GM23338 (cell line): ENCODE results near the gene LUZP2. TPM values are rescaled to one million over a fixed set of nuclear protein-coding genes. Genes with fewer than 3 reads are reported as not detected.

Experiments
- ATAC-seq: fragments of 200-7000 bp; cut with Tn5 transposase; 3 replicates; pipeline ENCODE4 v1.9.1; 2020
- DNase-seq: peaks from one replicate; pipeline ENCODE4 v3.0.0-alpha.2; 2015; ENCODE audit warnings: low spot score
- H2AFZ ChIP-seq: fragments of 200-600 bp; sonication (generic); 2 replicates; pipeline ENCODE4 v1.8.0; 2016; ENCODE audit warnings: antibody characterized with exemption, mild to moderate bottlenecking, moderate library complexity
- H3F3A ChIP-seq: fragments of 200-600 bp; sonication (generic); replicated peaks from 2 replicates; pipeline ENCODE4 v1.8.0; 2017; ENCODE audit warnings: antibody characterized with exemption, mixed run types, low read depth
- H3K27ac ChIP-seq: fragments of 200-600 bp; sonication (generic); 2 replicates; pipeline ENCODE4 v1.6.1; 2016; ENCODE audit warnings: low read depth
- H3K27me3 ChIP-seq: fragments of 200-600 bp; sonication (generic); 2 replicates; pipeline ENCODE4 v1.8.0; 2016; ENCODE audit warnings: mild to moderate bottlenecking, mixed run types, moderate library complexity; ENCODE audit not compliant: insufficient read depth
- H3K36me3 ChIP-seq: fragments of 200-600 bp; sonication (generic); 2 replicates; pipeline ENCODE4 v1.8.0; 2016; ENCODE audit warnings: mild to moderate bottlenecking; ENCODE audit not compliant: insufficient read depth
- H3K4me1 ChIP-seq: fragments of 200-600 bp; sonication (generic); 2 replicates; pipeline ENCODE4 v1.8.0; 2016; ENCODE audit warnings: mild to moderate bottlenecking, moderate library complexity; ENCODE audit not compliant: insufficient read depth
- H3K4me2 ChIP-seq: fragments of 200-600 bp; sonication (generic); 2 replicates; pipeline ENCODE4 v1.7.1; 2017; ENCODE audit warnings: mixed run types
- H3K4me3 ChIP-seq: fragments of 200-600 bp; sonication (generic); 2 replicates; pipeline ENCODE4 v1.6.1; 2016; ENCODE audit warnings: mixed run types
- H3K79me2 ChIP-seq: fragments of 200-600 bp; sonication (generic); replicated peaks from 2 replicates; pipeline ENCODE4 v1.8.0; 2017; ENCODE audit warnings: mild to moderate bottlenecking; ENCODE audit not compliant: insufficient read depth
- H3K9me2 ChIP-seq: fragments of 200-600 bp; sonication (generic); 2 replicates; pipeline ENCODE4 v1.8.0; 2017; ENCODE audit not compliant: insufficient read depth
- H4K20me1 ChIP-seq: fragments of 200-600 bp; sonication (generic); replicated peaks from 2 replicates; pipeline ENCODE4 v1.8.0; 2017; ENCODE audit warnings: mild to moderate bottlenecking; ENCODE audit not compliant: insufficient read depth
- H3K27ac Mint-ChIP-seq: 2 replicates; pipeline ENCODE4 v1.8.0; 2020; ENCODE audit warnings: inconsistent platforms, mild to moderate bottlenecking, moderate library complexity, mixed read lengths
- H3K27me3 Mint-ChIP-seq: 3 replicates; pipeline ENCODE4 v1.8.0; 2022; ENCODE audit warnings: low read depth, mild to moderate bottlenecking, moderate library complexity, mixed read lengths, inconsistent platforms; ENCODE audit not compliant: insufficient read depth, poor library complexity
- H3K36me3 Mint-ChIP-seq: 3 replicates; pipeline ENCODE4 v1.8.0; 2021; ENCODE audit warnings: low read depth, mild to moderate bottlenecking, inconsistent platforms, moderate library complexity, mixed read lengths
- H3K4me1 Mint-ChIP-seq: 3 replicates; pipeline ENCODE4 v1.8.0; 2020; ENCODE audit warnings: mild to moderate bottlenecking, inconsistent platforms, mixed read lengths
- H3K4me3 Mint-ChIP-seq: 3 replicates; pipeline ENCODE4 v1.8.0; 2021; ENCODE audit warnings: moderate library complexity, mild to moderate bottlenecking, inconsistent platforms, mixed read lengths
- H3K9me3 Mint-ChIP-seq: 3 replicates; pipeline ENCODE4 v1.8.0; 2020; ENCODE audit warnings: moderate library complexity, mild to moderate bottlenecking, inconsistent platforms, mixed read lengths
- CREB1 ChIP-seq: fragments of 250-450 bp; sonication (Bioruptor Pico); IDR thresholded peaks from 2 replicates; pipeline ENCODE4 v1.5.0; 2020; ENCODE audit warnings: low read depth, mild to moderate bottlenecking, moderate library complexity
- ETS1 ChIP-seq: IDR thresholded peaks from 2 replicates; pipeline ENCODE4 v1.6.1; 2016; ENCODE audit warnings: antibody characterized with exemption
- EZH2 ChIP-seq: fragments of 200-600 bp; sonication (generic); IDR thresholded peaks from one replicate; pipeline ENCODE4 v1.8.0; 2017; ENCODE audit warnings: antibody characterized with exemption, mild to moderate bottlenecking, low read depth; ENCODE audit not compliant: unreplicated experiment
- EZH2phosphoT487 ChIP-seq: fragments of 200-600 bp; sonication (generic); IDR thresholded peaks from one replicate; pipeline ENCODE4 v1.8.1; 2018; ENCODE audit warnings: antibody characterized with exemption; ENCODE audit not compliant: unreplicated experiment
- JUNB ChIP-seq: IDR thresholded peaks from one replicate; pipeline ENCODE4 v1.6.1; 2016; ENCODE audit warnings: antibody characterized with exemption; ENCODE audit not compliant: unreplicated experiment
- NANOG ChIP-seq: IDR thresholded peaks from 2 replicates; pipeline ENCODE4 v1.6.1; 2016; ENCODE audit warnings: antibody characterized with exemption, borderline replicate concordance
- REST ChIP-seq: IDR thresholded peaks from one replicate; pipeline ENCODE4 v1.6.1; 2018; ENCODE audit warnings: antibody characterized with exemption; ENCODE audit not compliant: unreplicated experiment
- STAT1 ChIP-seq: IDR thresholded peaks from one replicate; pipeline ENCODE4 v1.6.1; 2016; ENCODE audit warnings: antibody characterized with exemption; ENCODE audit not compliant: unreplicated experiment
- ZNF114 ChIP-seq: fragments of 250-450 bp; sonication (Bioruptor Pico); IDR thresholded peaks from 2 replicates; pipeline ENCODE4 v1.5.0; 2020; ENCODE audit warnings: mild to moderate bottlenecking, moderate library complexity
- ZNF331 ChIP-seq: fragments of 250-450 bp; sonication (Bioruptor Pico); IDR thresholded peaks from 2 replicates; pipeline ENCODE4 v1.5.0; 2020; ENCODE audit warnings: low read depth, mild to moderate bottlenecking, moderate library complexity
- ZNF462 ChIP-seq: fragments of 250-450 bp; sonication (Bioruptor Pico); IDR thresholded peaks from 2 replicates; pipeline ENCODE4 v1.5.0; 2020; ENCODE audit warnings: mild to moderate bottlenecking, moderate library complexity
- polyA plus RNA-seq: library from polyadenylated mRNA; unstranded; fragments of >200 nt; fragmentation: Nextera tagmentation; extraction: Ambion mirVana; gene quantifications from 2 replicates; pipeline ENCODE4 v1.2.1, GENCODE V29; 2016
- total RNA-seq: library from RNA; depleted of rRNA; stranded (reverse); fragments of >200 nt; shearing (Covaris generic); gene quantifications from 2 replicates; pipeline ENCODE4 v1.2.3, GENCODE V29; 2014

LUZP2 gene
- total and polyA plus RNA-seq, 2 experiments from 2014 or later: 2.0 to 9.2 TPM

- TF ChIP-seq ZNF462 (CRISPR knock-in tag) (no peak), ZNF331 (no peak), ETS1 (no peak), JUNB (no peak)
These were observed 336.7 kb downstream of the LUZP2 start (continued) for GRCh38 chr11:24833573-24833972.

- no peak overlapping the region for H3K4me2 ChIP-seq
- no peaks in the 10 kb centered on the region for H3K4me1 ChIP-seq
- no peaks in the 10 kb centered on the region for H3F3A ChIP-seq
- no peak for DNase-seq
- no peaks in the 10 kb centered on the region for H3K79me2 ChIP-seq
- no peaks in the 10 kb centered on the region for H3K36me3 Mint-ChIP-seq
- H3K9me3 Mint-ChIP-seq: no peaks in the 10 kb centered on the region
- no peak overlapping the region for H3K4me3 ChIP-seq
- no peaks in the 10 kb centered on the region for H4K20me1 ChIP-seq
- H3K27me3 Mint-ChIP-seq: no peaks in the 10 kb centered on the region
- H2AFZ ChIP-seq: no peak overlapping the region
- H3K27ac ChIP-seq: no peak overlapping the region
- no peaks in the 10 kb centered on the region for H3K9me2 ChIP-seq
- H3K27ac Mint-ChIP-seq: no peak overlapping the region
- H3K27me3 ChIP-seq: no peaks in the 10 kb centered on the region
- H3K4me1 Mint-ChIP-seq: no peaks in the 10 kb centered on the region
- H3K4me3 Mint-ChIP-seq: no peak overlapping the region
- H3K36me3 ChIP-seq: no peaks in the 10 kb centered on the region
- no peak for ATAC-seq
- TF ChIP-seq ZNF114 (no peak), REST (no peak), EZH2 (no peak), JUNB (no peak), STAT1 (no peak), ZNF331 (no peak), EZH2phosphoT487 (no peak), CREB1 (CRISPR knock-in tag) (no peak), NANOG (no peak)
These were observed 340.3 kb downstream of the LUZP2 start for GRCh38 chr11:24837112-24837511.
